ENCODE measurements around the gene HAUS3. TPM values are rescaled to one million over a fixed set of nuclear protein-coding genes. Genes with fewer than 3 reads are reported as not detected.

HAUS3 gene
- total and polyA plus RNA-seq, 2 experiments from 2014 or later, result 13.8 to 14.9 TPM

GRCh38 chr4:2262944-2263250 is 21.0 kb upstream of the HAUS3 start:
- peak overlapping the region; percentile 85 for H3K9ac ChIP-seq
- no peaks in the 10 kb centered on the region for H3K36me3 ChIP-seq (ENCODE audit: low read depth)
- no peaks in the 10 kb centered on the region for H3K27me3 ChIP-seq (replicated peaks; ENCODE audit: insufficient read depth)
- peak overlapping the region; percentile 72 for H2AFZ ChIP-seq
- 32 to 37% methylated on average over 12 to 13 of the region's 13 CpGs for WGBS, 2 experiments (ENCODE audit: low coverage in 1 of 2, low lambda C conversion rate in 2 of 2, missing lambda C conversion rate in 2 of 2)
- H3K4me1 ChIP-seq (ENCODE audit: insufficient read depth), result 0 out of 2 replicates have a peak, but pooled peaks cover 16% of the 10 kb centered on the region
- H3K4me2 ChIP-seq (ENCODE audit: unreplicated experiment), result peak overlapping the region; percentile 64
- in situ Hi-C loops (cut with MboI), result no loop called here
- H3K27ac ChIP-seq, result peak overlapping the region; percentile 68
- H3K4me3 ChIP-seq, result peak overlapping the region; percentile 80
- H4K20me1 ChIP-seq (ENCODE audit: insufficient read depth), result no peaks in the 10 kb centered on the region
- H3K9me3 ChIP-seq (ENCODE audit: low read depth), result no peaks in the 10 kb centered on the region
- TF ChIP-seq EZH2phosphoT487 (IDR thresholded peaks at IDR 0.05; ENCODE audit: insufficient read depth, low read depth) (no peak), EZH2 (IDR thresholded peaks at IDR 0.05; ENCODE audit: insufficient read depth, poor library complexity, severe bottlenecking) (no peak)
- H3K79me2 ChIP-seq (ENCODE audit: insufficient read depth), result peaks cover 34% of the 10 kb centered on the region
- peaks cover 6% of the 10 kb centered on the region; the same call in 1 of the 2 replicates for H3F3A ChIP-seq (ENCODE audit: insufficient read depth)
- DNase-seq, result no peak
- H3K9me2 ChIP-seq (ENCODE audit: insufficient read depth), result no peaks in the 10 kb centered on the region

GRCh38 chr4:2262145-2262943 is 20.4 kb upstream of the HAUS3 start:
- Histone ChIP-seq H3K4me1 (ENCODE audit: insufficient read depth) (0 out of 2 replicates have a peak, but pooled peaks cover 16% of the 10 kb centered on the region), H4K20me1 (ENCODE audit: insufficient read depth) (no peaks in the 10 kb centered on the region), H3K36me3 (ENCODE audit: low read depth) (no peaks in the 10 kb centered on the region), H3F3A (ENCODE audit: insufficient read depth) (peaks cover 6% of the 10 kb centered on the region; the same call in 1 of the 2 replicates), H3K4me2 (ENCODE audit: unreplicated experiment) (peak overlapping the region; percentile 64), H3K9ac (peak overlapping the region; percentile 85), H3K9me2 (ENCODE audit: insufficient read depth) (no peaks in the 10 kb centered on the region), H3K27me3 (replicated peaks; ENCODE audit: insufficient read depth) (no peaks in the 10 kb centered on the region), H2AFZ (peak overlapping the region; percentile 72), H3K4me3 (peak overlapping the region; percentile 80), H3K9me3 (ENCODE audit: low read depth) (no peaks in the 10 kb centered on the region), H3K79me2 (ENCODE audit: insufficient read depth) (peaks cover 39% of the 10 kb centered on the region), H3K27ac (peak overlapping the region; percentile 68)
- DNase-seq, result peak; percentile 100
- TF ChIP-seq EZH2 (IDR thresholded peaks at IDR 0.05; ENCODE audit: insufficient read depth, poor library complexity, severe bottlenecking), result no peak
- TF ChIP-seq EZH2phosphoT487 (IDR thresholded peaks at IDR 0.05; ENCODE audit: insufficient read depth, low read depth), result no peak
- 1 to 2% methylated on average over 55 to 69 of the region's 98 CpGs for WGBS, 2 experiments (ENCODE audit: low coverage in 1 of 2, low lambda C conversion rate in 2 of 2, missing lambda C conversion rate in 2 of 2)
- in situ Hi-C loops (cut with MboI), result no loop called here

GRCh38 chr4:2261853-2262144 is 19.9 kb upstream of the HAUS3 start, which contains the start of gene MXD4:
TSS of gene MXD4 (minus strand) at chr4:2262109. CDS start at chr4:2261980, 129 bp downstream.
- peak within 1 kb of the TSS; percentile 78 for H3K27ac ChIP-seq
- no peaks in the 10 kb centered on the region for H3K27me3 ChIP-seq (replicated peaks; ENCODE audit: insufficient read depth)
- 1% methylated on average over 31 to 38 of the region's 46 CpGs for WGBS, 2 experiments (ENCODE audit: low coverage in 1 of 2, low lambda C conversion rate in 2 of 2, missing lambda C conversion rate in 2 of 2)
- no peaks in the 10 kb centered on the region for H4K20me1 ChIP-seq (ENCODE audit: insufficient read depth)
- H3K79me2 ChIP-seq (ENCODE audit: insufficient read depth), result peaks cover 45% of the 10 kb centered on the region
- H3K9me2 ChIP-seq (ENCODE audit: insufficient read depth), result no peaks in the 10 kb centered on the region
- in situ Hi-C loops (cut with MboI), result no loop called here
- H3K4me1 ChIP-seq (ENCODE audit: insufficient read depth), result 0 out of 2 replicates have a peak, but pooled peaks cover 16% of the 10 kb centered on the region
- H3K9me3 ChIP-seq (ENCODE audit: low read depth), result no peaks in the 10 kb centered on the region
- no peaks in the 10 kb centered on the region for H3K36me3 ChIP-seq (ENCODE audit: low read depth)
- H3K9ac ChIP-seq, result peak within 1 kb of the TSS; percentile 99
- H3F3A ChIP-seq (ENCODE audit: insufficient read depth), result peaks cover 6% of the 10 kb centered on the region; the same call in 1 of the 2 replicates
- H3K4me3 ChIP-seq, result peak within 1 kb of the TSS; percentile 99
- H3K4me2 ChIP-seq (ENCODE audit: unreplicated experiment), result peak within 1 kb of the TSS; percentile 89
- no peak for DNase-seq
- TF ChIP-seq EZH2phosphoT487 (IDR thresholded peaks at IDR 0.05; ENCODE audit: insufficient read depth, low read depth), result no peak
- TF ChIP-seq EZH2 (IDR thresholded peaks at IDR 0.05; ENCODE audit: insufficient read depth, poor library complexity, severe bottlenecking), result no peak
- H2AFZ ChIP-seq, result peak within 1 kb of the TSS; percentile 72

GRCh38 chr4:2261110-2261852 is 19.4 kb upstream of the HAUS3 start:
- H3K4me3 ChIP-seq, result peak overlapping the region; percentile 99
- H4K20me1 ChIP-seq (ENCODE audit: insufficient read depth), result no peaks in the 10 kb centered on the region
- H2AFZ ChIP-seq, result peak overlapping the region; percentile 59; the same call in 1 of the 2 replicates
- in situ Hi-C loops (cut with MboI), result no loop called here
- H3K79me2 ChIP-seq (ENCODE audit: insufficient read depth), result peaks cover 48% of the 10 kb centered on the region
- no peaks in the 10 kb centered on the region for H3K9me2 ChIP-seq (ENCODE audit: insufficient read depth)
- H3K27me3 ChIP-seq (replicated peaks; ENCODE audit: insufficient read depth), result no peaks in the 10 kb centered on the region
- peak overlapping the region; percentile 89 for H3K4me2 ChIP-seq (ENCODE audit: unreplicated experiment)
- TF ChIP-seq EZH2 (IDR thresholded peaks at IDR 0.05; ENCODE audit: insufficient read depth, poor library complexity, severe bottlenecking) (no peak), EZH2phosphoT487 (IDR thresholded peaks at IDR 0.05; ENCODE audit: insufficient read depth, low read depth) (no peak)
- WGBS, 2 experiments (ENCODE audit: low coverage in 1 of 2, low lambda C conversion rate in 2 of 2, missing lambda C conversion rate in 2 of 2), result 0 to 1% methylated on average over 41 to 62 of the region's 91 CpGs
- no peaks in the 10 kb centered on the region for H3K9me3 ChIP-seq (ENCODE audit: low read depth)
- peak; percentile 87 for DNase-seq
- peak overlapping the region; percentile 78 for H3K27ac ChIP-seq
- peaks cover under 1% of the 10 kb centered on the region; the same call in 1 of the 2 replicates for H3F3A ChIP-seq (ENCODE audit: insufficient read depth)
- no peaks in the 10 kb centered on the region for H3K36me3 ChIP-seq (ENCODE audit: low read depth)
- H3K4me1 ChIP-seq (ENCODE audit: insufficient read depth), result 0 out of 2 replicates have a peak, but pooled peaks cover 13% of the 10 kb centered on the region
- peak overlapping the region; percentile 99 for H3K9ac ChIP-seq

Measured in GM23248 (cell line).